K562 (cell line): ENCODE results near the gene CHPF.

Experiments
- RFX5 ChIP-seq: IDR thresholded peaks from 2 replicates; pipeline ENCODE4 v1.6.1; 2011; ENCODE audit warnings: low read depth, mild to moderate bottlenecking, improper control_type of control experiment, low read length
- SIN3A ChIP-seq, 2 experiments: fragments of 150-350 bp in 1 of 2; IDR thresholded peaks; 2 replicates each; pipeline ENCODE4 v1.6.1; 2011 to 2016; ENCODE audit warnings: borderline replicate concordance in 2 of 2, low read depth in 2 of 2, low read length in 2 of 2, mild to moderate bottlenecking in 2 of 2, moderate library complexity in 2 of 2; ENCODE audit not compliant: control insufficient read depth in 1 of 2

- TF ChIP-seq SIN3A (IDR thresholded peaks at IDR 0.05; ENCODE audit: borderline replicate concordance in 2 of 2, control insufficient read depth in 1 of 2, low read depth in 2 of 2, low read length in 2 of 2) (no peak), RFX5 (no peak)
These were observed 24.3 kb upstream of the CHPF start for GRCh38 chr2:219567791-219568361.
